ENCODE results near the gene LRFN4.

LRFN4 gene

GRCh38 chr11:66889960-66890359 lies 33.1 kb downstream of the LRFN4 start:
- no peak for DNase-seq (ENCODE audit: low read depth in 2 of 2)

GRCh38 chr11:66891851-66892660 lies 35.2 kb downstream of the LRFN4 start:
- DNase-seq (ENCODE audit: low read depth in 2 of 2), result peak in 1 of 2 donors; percentile 4

GRCh38 chr11:66892911-66893310 lies 36.0 kb downstream of the LRFN4 start:
- DNase-seq (ENCODE audit: low read depth in 2 of 2), result no peak

- DNase-seq (ENCODE audit: low read depth in 2 of 2), result no peak
Observed at GRCh38 chr11:66894141-66894540, 37.3 kb downstream of the LRFN4 start.

- no peak for DNase-seq (ENCODE audit: low read depth in 2 of 2)
Observed at GRCh38 chr11:66901964-66902390, 45.1 kb downstream of the LRFN4 start.

- DNase-seq (ENCODE audit: low read depth in 2 of 2), result no peak
Observed at GRCh38 chr11:66902486-66903177, 45.8 kb downstream of the LRFN4 start.

GRCh38 chr11:66904055-66904454 lies 47.2 kb downstream of the LRFN4 start:
- DNase-seq (ENCODE audit: low read depth in 2 of 2), result no peak

- no peak for DNase-seq (ENCODE audit: low read depth in 2 of 2)
Observed at GRCh38 chr11:66904561-66904960, 47.7 kb downstream of the LRFN4 start.

GRCh38 chr11:66904981-66905521 lies 48.2 kb downstream of the LRFN4 start:
- no peak for DNase-seq (ENCODE audit: low read depth in 2 of 2)

GRCh38 chr11:66905631-66906030 lies 48.8 kb downstream of the LRFN4 start:
- DNase-seq (ENCODE audit: low read depth in 2 of 2), result no peak

GRCh38 chr11:66906061-66906733 lies 49.3 kb downstream of the LRFN4 start:
- no peak for DNase-seq (ENCODE audit: low read depth in 2 of 2)

- no peak for DNase-seq (ENCODE audit: low read depth in 2 of 2)
Observed at GRCh38 chr11:66907751-66908630, 51.1 kb downstream of the LRFN4 start.

GRCh38 chr11:66909181-66909580 lies 52.3 kb downstream of the LRFN4 start:
- DNase-seq (ENCODE audit: low read depth in 2 of 2), result no peak

GRCh38 chr11:66910016-66910415 lies 53.2 kb downstream of the LRFN4 start:
- no peak for DNase-seq (ENCODE audit: low read depth in 2 of 2)

Data from stimulated activated CD8-positive, alpha-beta memory T cell treated with anti-CD3 and anti-CD28 coated beads, Interleukin-7, amount 100 ng/mL, for 4 hours (primary cell).